Psoas muscle (tissue), 8 donors: Measurements from ENCODE around the gene FAM98C. TPM values are rescaled to one million over a fixed set of nuclear protein-coding genes. Genes with fewer than 3 reads are reported as not detected.
"Not testable (repeated sequence)": the region's sequence is repeated elsewhere in the genome, so short reads cannot be mapped to it uniquely, and the experiment has no call there.

Experiments
- ATAC-seq, 4 donors: fragments of 200-7000 bp; cut with Tn5 transposase; one replicate each; pipeline ENCODE4 v1.9.1; 2020; ENCODE audit warnings: moderate library complexity in 3 of 4, mild to moderate bottlenecking in 2 of 4
- DNase-seq, 2 donors: peaks; one replicate each; pipeline ENCODE4 v3.0.0-alpha.2; 2020
- H3K27ac ChIP-seq: fragments of 200-600 bp; one replicate; pipeline ENCODE4 v1.8.0; 2022
- H3K27me3 ChIP-seq, 3 donors: fragments of 200-600 bp in 1 of 3; one replicate each; pipeline versions ENCODE4 v1.6.1 to v1.8.0; 2013 to 2022; ENCODE audit warnings: low read length in 2 of 3, mild to moderate bottlenecking in 2 of 3, moderate library complexity in 1 of 3; ENCODE audit not compliant: insufficient read depth in 3 of 3
- H3K36me3 ChIP-seq, 2 donors: fragments of 200-600 bp in 1 of 2; one replicate each; pipeline versions ENCODE4 v1.6.1 to v1.8.0; 2013 to 2022; ENCODE audit warnings: low read depth in 1 of 2, mild to moderate bottlenecking in 1 of 2, moderate library complexity in 1 of 2; ENCODE audit not compliant: insufficient read depth in 1 of 2
- H3K4me1 ChIP-seq: fragments of 200-600 bp; one replicate; pipeline ENCODE4 v1.8.0; 2022
- H3K4me3 ChIP-seq: fragments of 200-600 bp; one replicate; pipeline ENCODE4 v1.8.0; 2022; ENCODE audit warnings: mild to moderate bottlenecking
- H3K9me3 ChIP-seq: fragments of 200-600 bp; one replicate; pipeline ENCODE4 v1.8.0; 2022
- CTCF ChIP-seq: fragments of 200-600 bp; IDR thresholded peaks from one replicate; pipeline ENCODE4 v1.8.0; 2022; ENCODE audit warnings: antibody characterized with exemption
- WGBS, 3 donors: extraction: QIAGEN DNeasy Blood & Tissue Kit; methylation state at CpG; one replicate each; pipeline versions ENCODE4 v1.1.6 to v1.1.7; 2013; 5-methylcytosine and 5-hydroxymethylcytosine counted together
- intact Hi-C, 2 donors: fragments of 100-400 bp; cut with DNase I; formaldehyde crosslinking; loops; one replicate each; pipeline versions ENCODE4 v1.11.0 to v1.14.2; 2022
- polyA plus RNA-seq, 3 donors: library from polyadenylated mRNA; stranded (reverse); fragments of 200-250 nt; gene quantifications; one replicate each; pipeline ENCODE4 v1.2.3, GENCODE V29; 2013
- total RNA-seq, 4 donors: library from RNA; stranded (reverse); fragmentation: NEBNext Ultra II Directional in 2 of 4; extraction: Animal tissue kit (Norgen Biotek cat#: 25700) in 2 of 4; gene quantifications; one replicate each; pipeline versions ENCODE4 v1.2.1 to v1.2.4, GENCODE V29; 2021 to 2023
- donor health status: healthy with polysubstance abuse.
- donor health status: DM: no; HTN: no; CAD: no; lungs with moderate emphysema.
- donor health status: Bipolar disorder and iron deficiency.
- donor health status: healthy.
- donor health status: DM: yes; HTN: yes; CAD: no.
- donor health status: DM: no; HTN: no; CAD: no.
- donor health status: DM: no; HTN: no; CAD: no.
- donor health status: DM: yes; HTN: yes; CAD: no.

The FAM98C gene
- total and polyA plus RNA-seq, 7 donors, result 1.1 to 6.6 (median 1.5) TPM

GRCh38 chr19:38411041-38411712, 8.3 kb downstream of the FAM98C start:
- Histone ChIP-seq H3K4me3 (no peak overlapping the region), H3K27ac (no peak overlapping the region), H3K36me3 (no peaks in the 10 kb centered on the region), H3K4me1 (no peaks in the 10 kb centered on the region), H3K27me3 (no peaks in the 10 kb centered on the region), H3K9me3 (no peaks in the 10 kb centered on the region)
- ATAC-seq (no peak), DNase-seq (no peak)
- WGBS, 3 donors, result 84 to 92% (median 87%) methylated on average over 13 of the region's 13 CpGs
- no peak for TF ChIP-seq CTCF
- intact Hi-C loops, result no loop called here

- H3K4me1 ChIP-seq, H3K4me3 ChIP-seq, DNase-seq, H3K27me3 ChIP-seq, H3K27ac ChIP-seq, H3K9me3 ChIP-seq, intact Hi-C loops, H3K36me3 ChIP-seq, ATAC-seq: not testable (repeated sequence)
- 90 to 92% (median 91%) methylated on average over 5 of the region's 5 CpGs for WGBS, 3 donors
These were observed 9.0 kb downstream of the FAM98C start for GRCh38 chr19:38411898-38412297.

GRCh38 chr19:38412491-38412890, 9.6 kb downstream of the FAM98C start:
- DNase-seq (no peak), ATAC-seq (no peak)
- H3K9me3 ChIP-seq, result no peaks in the 10 kb centered on the region
- H3K36me3 ChIP-seq, result no peaks in the 10 kb centered on the region
- no peak overlapping the region for H3K4me3 ChIP-seq
- no peaks in the 10 kb centered on the region for H3K4me1 ChIP-seq
- TF ChIP-seq CTCF, result no peak
- H3K27ac ChIP-seq, result no peak overlapping the region
- H3K27me3 ChIP-seq, result no peaks in the 10 kb centered on the region
- WGBS, 3 donors, result 90 to 95% (median 93%) methylated on average over 8 of the region's 8 CpGs
- intact Hi-C loops, result no loop called here

- Histone ChIP-seq H3K9me3 (no peaks in the 10 kb centered on the region), H3K27ac (no peak overlapping the region), H3K4me1 (no peaks in the 10 kb centered on the region), H3K36me3 (no peaks in the 10 kb centered on the region), H3K27me3 (no peaks in the 10 kb centered on the region), H3K4me3 (no peak overlapping the region)
- DNase-seq (no peak), ATAC-seq (no peak)
- intact Hi-C loops, result no loop called here
- 62 to 63% (median 62%) methylated on average over 10 to 11 of the region's 11 CpGs for WGBS, 3 donors
- TF ChIP-seq CTCF, result no peak
These were observed 10.1 kb downstream of the FAM98C start for GRCh38 chr19:38412961-38413360.

GRCh38 chr19:38413416-38413815, 10.5 kb downstream of the FAM98C start:
- no peak for ATAC-seq
- Histone ChIP-seq H3K9me3 (no peaks in the 10 kb centered on the region), H3K4me1 (peaks cover 3% of the 10 kb centered on the region), H3K27me3 (no peaks in the 10 kb centered on the region), H3K36me3 (no peaks in the 10 kb centered on the region), H3K27ac (no peak overlapping the region), H3K4me3 (no peak overlapping the region)
- DNase-seq, result no peak
- intact Hi-C loops, result no loop called here
- 74 to 91% (median 76%) methylated on average over 6 of the region's 6 CpGs for WGBS, 3 donors
- TF ChIP-seq CTCF, result no peak
